ENCODE data around the gene CUL2.
"Not testable (repeated sequence)": the region's sequence is repeated elsewhere in the genome, so short reads cannot be mapped to it uniquely, and the experiment has no call there.

The CUL2 gene

DNA sequence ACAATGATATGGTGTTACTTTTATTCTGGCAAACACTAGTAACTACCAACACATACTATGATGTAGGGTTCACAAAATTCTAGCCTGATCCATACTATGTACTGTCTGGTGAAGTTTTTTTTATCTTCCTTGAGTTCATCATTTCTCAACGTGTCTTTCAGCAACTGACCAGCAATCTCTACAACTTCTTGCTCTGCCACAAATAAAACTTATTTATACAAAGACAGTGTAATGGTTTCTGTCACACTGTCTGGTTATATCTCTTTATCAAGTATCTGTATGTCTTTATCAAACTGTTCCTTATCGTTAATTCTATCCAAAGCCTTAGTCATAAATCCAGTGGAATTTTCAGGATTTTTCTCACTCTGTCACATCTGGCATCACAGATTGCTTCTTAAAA is 69.7 kb downstream of the CUL2 start:
- DNase-seq (ENCODE audit: low read depth in 3 of 3, low spot score in 1 of 3) = no peak

DNA sequence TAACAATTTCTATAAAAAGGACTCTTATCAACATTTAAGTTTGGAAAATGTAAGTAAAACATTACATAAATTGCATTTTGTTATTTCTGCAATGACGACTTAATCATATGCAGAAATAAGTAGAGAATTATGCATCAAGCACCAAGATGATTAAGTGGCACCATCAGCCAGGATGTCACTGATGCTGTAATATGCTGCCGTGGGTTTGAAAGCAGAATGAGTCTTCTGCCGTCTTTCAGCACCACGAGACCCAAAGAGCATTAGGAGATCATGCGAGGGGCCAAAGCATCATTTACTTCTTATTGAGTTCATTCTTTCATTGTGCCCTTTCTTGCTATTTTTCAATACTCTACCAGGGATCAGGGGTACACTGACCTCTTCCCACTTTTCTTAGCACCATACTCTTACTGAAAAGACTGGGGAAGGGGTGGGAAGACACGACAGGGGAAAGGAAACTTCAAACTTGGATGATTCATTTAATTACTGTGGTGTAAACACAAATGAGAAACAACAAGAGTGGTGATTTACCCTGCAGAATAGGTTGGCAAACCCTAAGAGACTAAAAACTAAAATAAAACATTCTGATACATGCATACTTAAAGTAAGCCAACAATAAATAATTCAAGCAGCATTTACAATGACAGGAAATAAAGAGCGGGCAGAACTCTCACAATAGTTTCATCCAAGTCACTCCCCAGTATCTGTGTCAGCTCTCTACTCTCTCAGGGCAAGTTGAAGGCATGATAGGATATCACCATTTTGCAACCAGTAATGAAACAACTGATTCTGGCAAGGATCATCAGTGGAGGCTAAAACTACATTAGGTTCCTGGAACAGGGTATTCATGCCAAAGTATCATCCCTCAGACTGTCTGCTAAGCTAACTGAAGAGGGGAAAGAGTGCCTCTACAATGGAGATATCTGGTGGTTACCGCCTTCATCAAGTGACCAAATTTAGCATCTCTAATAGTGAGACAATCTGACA is 70.8 kb downstream of the CUL2 start:
- no peak for DNase-seq (ENCODE audit: low read depth in 3 of 3, low spot score in 1 of 3)

DNA sequence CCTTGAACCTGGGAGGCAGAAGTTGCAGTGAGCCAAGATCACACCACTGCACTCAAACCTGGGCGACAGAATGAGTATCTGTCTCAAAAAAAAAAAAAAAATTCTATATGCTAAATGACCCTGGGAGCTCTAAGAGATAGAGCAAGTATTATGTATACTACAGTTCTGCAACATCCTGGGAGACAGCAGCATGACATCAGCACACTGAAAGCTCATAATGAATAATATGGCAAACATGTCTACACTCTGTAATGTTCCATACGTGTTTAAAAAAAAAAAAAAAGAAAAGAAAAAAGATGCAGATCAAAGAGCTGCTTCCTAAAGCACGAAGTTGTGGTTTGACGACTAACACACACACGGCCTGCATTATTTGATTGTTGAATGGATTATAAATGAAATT is 72.5 kb downstream of the CUL2 start:
- no peak for DNase-seq (ENCODE audit: low read depth in 3 of 3, low spot score in 1 of 3)

DNA sequence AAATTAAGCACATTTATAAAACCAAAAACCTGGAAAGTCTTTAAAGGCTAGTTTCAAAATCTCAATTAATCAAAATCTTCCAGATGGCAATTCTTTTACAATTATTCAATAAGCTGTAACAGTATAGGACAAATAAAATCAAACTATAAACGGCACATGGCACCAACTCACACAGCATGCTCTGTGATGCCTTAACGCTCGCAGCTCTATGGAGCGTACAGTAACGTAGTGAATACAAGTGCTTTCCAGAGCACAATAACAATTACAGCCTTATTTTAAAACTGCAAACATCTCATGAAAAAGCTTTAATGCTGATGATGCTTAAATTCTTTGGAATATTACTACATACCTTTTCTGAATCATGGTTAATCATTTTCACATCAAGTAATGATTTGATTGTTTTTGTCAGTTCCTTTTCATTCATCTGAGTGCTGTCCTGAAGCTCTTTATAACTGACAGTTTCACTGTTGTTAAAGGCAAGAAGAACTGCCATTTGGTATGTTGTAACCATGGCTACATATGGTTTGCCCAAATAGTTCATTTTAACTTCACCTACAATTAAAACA is 74.2 kb downstream of the CUL2 start:
- DNase-seq (ENCODE audit: low read depth in 3 of 3, low spot score in 1 of 3) = no peak

DNA sequence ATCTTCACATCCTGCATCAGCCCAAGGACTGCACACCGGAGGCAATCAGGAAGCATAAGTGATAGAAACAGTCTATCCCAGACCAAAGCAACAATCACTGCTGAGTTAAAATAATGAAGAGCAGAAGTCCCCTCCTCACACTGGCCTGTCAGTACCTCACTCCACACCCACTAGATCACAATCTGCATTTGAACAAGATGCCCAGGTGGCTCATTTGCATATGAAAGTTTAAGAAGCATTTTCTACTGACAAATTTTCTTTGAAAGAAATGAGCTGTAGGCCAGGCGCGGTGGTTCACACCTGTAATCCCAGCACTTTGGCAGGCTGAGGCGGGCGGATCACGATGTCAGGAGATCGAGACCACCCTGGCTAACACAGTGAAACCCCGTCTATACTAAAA is 77.4 kb downstream of the CUL2 start:
- DNase-seq (ENCODE audit: low read depth in 3 of 3, low spot score in 1 of 3) = no peak

DNA sequence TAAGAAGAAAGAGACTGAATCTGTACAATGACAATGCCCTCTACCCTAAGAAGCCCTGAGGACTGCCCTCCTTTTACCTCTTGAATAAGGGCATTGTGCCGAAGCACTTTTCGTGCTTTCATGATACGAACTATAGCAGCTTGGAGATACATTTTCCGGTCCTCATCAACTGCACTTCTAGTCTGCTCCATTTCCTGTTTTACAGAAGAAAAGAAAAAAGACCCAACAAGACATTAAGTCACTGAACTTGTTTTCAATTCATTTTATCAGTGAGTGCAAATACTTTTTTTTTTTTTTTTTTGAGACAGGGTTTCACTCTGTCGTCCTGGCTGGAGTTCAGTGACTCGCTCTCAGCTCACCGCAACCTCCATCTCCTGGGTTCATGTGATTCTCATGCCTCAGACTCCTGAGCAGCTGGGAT is 78.4 kb downstream of the CUL2 start:
- no peak for DNase-seq (ENCODE audit: low read depth in 3 of 3, low spot score in 1 of 3)

DNA sequence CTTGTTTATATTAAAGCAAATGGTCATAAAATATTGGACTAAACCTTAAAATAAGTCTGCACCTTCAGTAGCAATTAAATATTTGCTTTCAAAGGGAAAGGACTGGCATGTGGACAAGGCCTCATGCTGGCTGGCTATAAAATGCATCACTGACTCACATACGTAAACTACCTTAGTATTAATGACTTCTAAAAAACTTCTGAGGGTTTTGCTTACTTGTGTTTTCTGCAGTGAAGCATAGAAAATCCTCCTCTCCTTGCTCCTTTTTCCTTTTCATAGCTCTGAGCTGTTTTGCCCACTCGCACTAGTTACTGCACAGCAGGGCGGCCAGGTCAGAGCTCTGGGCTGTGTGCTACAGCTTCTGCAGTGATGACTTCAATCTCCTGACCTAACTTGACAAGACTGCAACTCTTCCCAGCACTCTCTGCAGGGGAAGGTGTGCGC is 82.3 kb downstream of the CUL2 start:
- no peak for DNase-seq (ENCODE audit: low read depth in 3 of 3, low spot score in 1 of 3)

DNA sequence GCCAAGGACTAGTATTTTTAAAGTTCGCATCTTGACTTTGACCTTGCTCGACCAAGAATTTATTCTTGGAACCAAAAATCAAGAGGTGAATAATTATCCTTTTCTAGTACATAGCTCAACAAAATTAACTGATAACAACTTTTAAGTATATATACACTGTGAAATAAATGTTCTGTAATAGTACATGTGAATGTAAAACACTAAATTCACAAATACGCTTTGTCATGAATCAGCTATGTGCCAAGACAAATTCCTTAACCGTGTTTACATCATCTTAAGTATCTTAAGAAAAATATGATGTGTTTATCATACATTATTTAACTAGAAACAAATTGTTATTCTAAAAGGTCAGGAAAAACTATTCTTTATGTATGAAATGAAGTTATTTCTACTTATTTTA is 83.3 kb downstream of the CUL2 start:
- no peak for DNase-seq (ENCODE audit: low read depth in 3 of 3, low spot score in 1 of 3)

DNA sequence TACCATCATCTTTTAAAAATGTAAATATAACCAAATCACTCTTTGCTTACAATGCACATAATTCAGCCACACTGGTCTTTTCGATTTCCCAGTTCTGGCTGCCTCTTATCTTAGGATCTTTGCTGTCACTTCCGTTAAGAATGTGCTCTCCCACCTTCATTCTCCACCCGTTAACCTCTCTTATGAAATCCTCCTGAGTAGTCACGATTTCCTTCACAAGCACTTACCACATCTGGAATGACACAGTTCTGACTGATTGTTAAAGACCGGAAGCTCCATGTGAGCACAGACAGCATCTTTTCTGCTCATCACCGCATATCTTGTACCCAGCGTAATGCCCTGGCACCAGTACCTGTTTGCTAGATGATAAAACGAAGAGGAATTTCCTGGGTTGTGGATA is 84.3 kb downstream of the CUL2 start:
- no peak for DNase-seq (ENCODE audit: low read depth in 3 of 3, low spot score in 1 of 3)

DNA sequence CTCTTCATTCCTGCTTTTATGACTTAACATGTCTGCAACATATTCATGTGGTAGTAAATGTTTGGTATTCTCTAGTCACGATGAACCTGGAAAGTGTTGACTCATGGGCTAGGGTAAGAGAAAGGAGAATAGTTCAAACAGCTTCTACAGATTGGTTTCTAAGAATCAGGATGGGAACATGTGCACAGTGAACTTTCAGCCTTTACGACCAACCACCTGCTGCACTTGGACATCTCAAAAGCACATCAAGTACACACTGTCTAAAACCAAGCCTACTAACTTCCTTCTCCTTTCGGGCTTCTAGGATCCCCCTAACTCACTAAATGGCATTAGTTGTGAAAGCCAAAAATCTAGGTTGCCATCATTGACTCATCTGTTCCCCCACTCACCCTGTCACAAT is 85.5 kb downstream of the CUL2 start:
- DNase-seq (ENCODE audit: low read depth in 3 of 3, low spot score in 1 of 3) = no peak

DNA sequence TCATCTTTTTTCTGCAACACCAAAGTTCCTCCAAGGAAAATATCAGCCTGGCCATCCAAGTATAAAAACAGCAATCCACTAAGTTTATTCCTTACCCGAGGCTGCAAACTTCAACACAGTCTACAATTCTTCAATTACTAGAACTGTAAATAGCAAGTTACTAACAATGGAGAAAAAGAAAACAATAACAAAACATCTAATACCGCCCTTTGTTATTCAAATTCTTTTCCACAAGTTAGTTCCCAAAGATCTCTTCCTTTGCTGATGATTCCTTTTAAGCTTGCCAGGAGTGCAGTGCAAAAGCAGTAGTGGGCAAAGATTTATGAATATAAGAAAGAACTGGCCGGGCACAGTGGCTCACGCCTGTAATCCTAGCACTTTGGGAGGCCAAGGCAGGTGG is 86.2 kb downstream of the CUL2 start:
- no peak for DNase-seq (ENCODE audit: low read depth in 3 of 3, low spot score in 1 of 3)

DNA sequence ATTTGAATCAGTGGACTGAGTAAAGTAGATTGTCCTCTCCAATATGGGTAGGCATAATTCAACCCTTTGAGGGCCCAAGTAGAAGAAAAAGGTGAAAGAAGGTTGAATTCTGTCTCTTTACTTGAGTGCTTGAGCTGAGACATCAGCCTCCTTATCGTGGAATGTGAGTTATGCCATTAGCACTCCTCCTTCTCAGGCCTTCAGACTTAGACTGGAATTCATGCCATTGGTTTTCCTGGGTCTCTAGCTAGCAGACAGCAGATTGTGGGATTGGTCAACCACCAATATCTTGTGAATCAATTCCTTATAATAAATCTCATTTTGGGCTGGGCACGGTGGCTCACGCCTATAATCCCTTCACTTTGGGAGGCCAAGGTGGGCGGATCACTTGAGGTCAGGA is 89.2 kb downstream of the CUL2 start:
- DNase-seq (ENCODE audit: low read depth in 3 of 3, low spot score in 1 of 3) = no peak

DNA sequence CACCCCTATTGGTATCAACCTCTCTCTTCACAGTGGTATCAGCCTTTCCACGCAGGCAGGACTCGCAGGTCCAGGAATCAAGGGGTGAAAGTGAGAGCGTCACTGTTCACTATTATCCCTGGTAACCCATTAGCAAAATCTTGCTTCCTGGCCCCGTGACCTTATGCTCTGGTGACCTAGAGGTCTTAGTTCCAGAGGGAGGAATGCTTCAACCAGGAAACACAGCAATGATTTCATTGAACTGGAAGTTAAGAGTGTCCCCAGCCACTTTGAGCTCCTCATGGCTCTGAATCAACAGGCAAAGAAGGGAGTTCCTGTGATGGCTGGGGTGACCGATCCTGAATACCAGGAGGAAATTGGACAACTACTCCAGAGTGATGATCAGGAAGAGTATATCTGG is 90.6 kb downstream of the CUL2 start:
- DNase-seq (ENCODE audit: low read depth in 3 of 3, low spot score in 1 of 3) = no peak

DNA sequence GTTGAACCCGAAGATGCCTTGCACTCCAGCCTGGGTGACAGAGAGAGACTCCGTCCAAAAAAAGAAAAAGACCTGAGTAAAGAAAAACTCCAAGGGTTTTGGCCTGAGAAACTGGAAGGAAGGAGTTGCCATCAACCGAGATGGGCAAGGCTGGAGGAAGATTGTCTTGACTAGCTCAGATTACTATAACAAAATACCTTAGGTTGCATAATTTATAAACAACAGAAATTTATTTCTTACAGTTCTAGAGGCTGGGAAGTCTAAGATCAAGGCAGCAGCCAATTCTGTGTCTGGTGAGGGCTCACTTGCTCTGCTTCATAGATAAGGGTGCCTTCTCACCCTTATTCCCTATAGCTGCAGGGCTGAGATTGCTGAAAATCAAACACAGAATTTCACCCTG is 91.2 kb downstream of the CUL2 start:
- DNase-seq (ENCODE audit: low read depth in 3 of 3, low spot score in 1 of 3) = no peak

DNA sequence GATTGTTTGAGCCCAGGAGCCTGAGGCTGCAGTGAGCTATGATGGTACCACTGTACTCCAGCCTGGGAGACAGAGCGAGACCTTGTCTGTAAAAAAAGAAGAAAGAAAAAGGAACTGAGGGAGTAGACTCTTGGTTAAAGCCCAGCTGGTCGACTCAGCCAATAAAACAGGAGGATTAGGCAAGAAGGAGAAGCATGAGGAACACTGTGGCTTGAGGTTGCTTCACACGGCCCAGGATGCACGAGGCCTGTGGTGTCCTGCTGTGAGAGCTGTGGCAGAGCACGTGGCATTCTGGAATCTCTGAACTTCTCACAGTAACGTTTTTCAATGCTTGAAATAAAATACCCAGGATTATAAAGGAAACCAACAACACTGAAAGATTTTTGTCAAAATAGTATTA is 93.3 kb downstream of the CUL2 start:
- DNase-seq (ENCODE audit: low read depth in 3 of 3, low spot score in 1 of 3) = no peak

DNA sequence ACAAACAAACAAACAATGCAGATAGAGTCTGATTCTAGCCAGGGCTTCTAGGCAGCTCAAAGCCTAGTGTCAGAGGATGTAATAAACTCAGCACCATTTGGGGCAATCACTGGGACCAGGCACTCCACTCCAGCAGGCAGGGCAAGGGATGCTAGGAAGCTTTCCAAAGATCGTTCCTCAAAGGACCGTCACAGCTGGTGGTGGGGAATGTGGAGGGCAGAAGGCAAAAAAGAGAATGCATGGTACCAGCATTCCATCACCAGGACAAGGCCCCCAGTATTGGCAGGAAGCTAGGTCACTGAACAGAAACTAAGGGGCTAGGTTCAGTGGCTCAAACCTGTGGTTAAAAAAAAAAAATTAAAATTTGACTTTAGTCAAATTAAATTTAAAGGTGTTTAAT is 94.2 kb downstream of the CUL2 start:
- DNase-seq (ENCODE audit: low read depth in 3 of 3, low spot score in 1 of 3) = no peak

DNA sequence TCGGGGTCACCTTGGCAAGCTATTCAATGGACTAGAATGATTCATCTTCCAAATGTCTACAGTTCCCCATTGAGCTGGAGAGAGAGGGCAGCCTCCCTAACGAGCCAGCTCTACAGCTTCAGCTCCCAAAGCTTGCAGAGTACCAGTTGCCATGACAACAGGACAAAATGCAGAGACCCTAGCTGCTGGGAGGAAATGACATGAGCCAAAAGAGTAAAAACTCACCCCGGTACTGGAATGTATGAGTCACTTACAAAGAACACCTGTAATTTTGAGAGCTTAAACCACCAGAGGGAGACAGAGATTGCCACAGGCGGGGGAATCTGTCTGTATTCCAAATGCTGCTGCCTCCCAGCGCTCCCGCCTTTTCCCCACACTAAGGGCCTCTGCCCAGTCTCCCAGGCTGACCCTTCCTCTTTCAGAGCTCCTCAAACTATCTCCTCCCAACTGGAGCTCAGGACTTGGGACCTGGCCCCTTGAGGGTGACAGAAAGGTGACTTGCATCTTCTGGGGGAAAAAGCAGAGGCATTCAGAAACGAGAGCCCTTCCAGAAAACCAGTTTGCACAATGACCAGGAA is 95.5 kb downstream of the CUL2 start:
- peak; percentile 12 to 25 (median 14) for DNase-seq (ENCODE audit: low read depth in 3 of 3, low spot score in 1 of 3)

DNA sequence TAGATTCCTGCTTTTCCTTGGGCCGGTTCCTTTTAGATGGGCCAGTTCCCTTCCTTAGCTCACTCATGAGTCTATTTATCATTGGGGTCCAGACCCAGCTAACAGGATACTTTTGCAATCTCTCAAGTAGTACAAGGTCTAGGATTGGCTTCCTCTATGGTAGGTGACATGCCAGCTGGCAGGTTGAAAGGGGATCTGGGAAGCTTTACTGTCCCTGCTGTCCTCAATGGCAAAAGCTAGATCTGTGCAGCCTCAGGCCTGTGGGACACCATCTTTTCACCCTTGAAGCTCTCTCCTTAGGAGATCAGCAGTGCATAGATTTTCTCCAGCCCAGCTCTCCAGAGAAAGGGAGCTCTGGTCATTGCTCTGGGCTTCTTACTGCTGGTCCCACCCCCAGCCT is 96.4 kb downstream of the CUL2 start:
- DNase-seq (ENCODE audit: low read depth in 3 of 3, low spot score in 1 of 3) = no peak

DNA sequence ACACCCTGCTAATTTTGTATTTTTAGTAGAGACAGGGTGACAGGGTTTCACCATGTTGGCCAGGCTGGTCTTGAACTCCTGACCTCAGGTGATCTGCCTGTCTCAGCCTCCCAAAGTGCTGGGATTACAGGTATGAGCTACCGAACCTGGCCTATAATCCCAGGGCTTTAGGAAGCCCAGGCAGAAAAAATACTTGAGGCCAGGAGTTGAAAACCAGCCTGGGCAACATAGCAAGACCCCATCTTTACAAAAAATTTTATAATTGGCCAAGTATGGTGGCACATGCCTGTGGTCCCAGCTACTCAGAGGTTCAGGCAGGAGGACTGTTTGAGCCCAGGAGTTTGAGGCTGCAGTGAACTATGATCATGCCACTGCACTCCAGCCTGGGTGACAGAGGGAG is 99.0 kb downstream of the CUL2 start:
- DNase-seq (ENCODE audit: low read depth in 3 of 3, low spot score in 1 of 3) = not testable (repeated sequence)

DNA sequence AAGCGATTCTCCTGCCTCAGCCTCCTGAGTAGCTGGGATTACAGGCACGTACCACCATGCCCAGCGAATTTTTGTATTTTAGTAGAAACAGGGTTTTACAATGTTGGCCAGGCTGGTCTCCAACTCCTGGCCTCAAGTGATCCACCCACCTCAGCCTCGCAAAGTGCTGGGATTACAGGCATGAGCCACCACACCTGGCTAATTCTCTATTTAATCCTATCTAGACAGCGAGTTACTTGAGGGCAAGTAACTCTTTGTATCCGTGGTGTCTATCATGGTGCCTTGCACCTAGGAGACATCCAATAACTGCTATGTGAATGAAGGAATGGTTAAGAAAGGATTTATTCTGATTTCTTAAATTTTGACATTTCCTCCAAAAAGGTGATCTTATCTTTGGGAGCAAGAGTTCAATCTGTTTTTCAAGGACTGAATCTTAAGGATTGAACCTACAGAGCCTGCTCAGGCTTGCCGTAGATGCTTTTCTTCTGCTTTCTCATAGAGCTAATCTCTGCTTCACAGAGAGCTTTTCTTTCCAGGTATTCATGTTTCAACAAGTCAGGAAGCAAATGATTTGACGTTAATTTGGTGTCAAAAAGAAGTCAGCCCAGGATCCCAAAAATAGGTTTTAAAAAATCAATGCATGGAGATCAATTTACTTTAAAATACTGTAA is 101.6 kb downstream of the CUL2 start:
- DNase-seq (ENCODE audit: low read depth in 3 of 3, low spot score in 1 of 3) = no peak

DNA sequence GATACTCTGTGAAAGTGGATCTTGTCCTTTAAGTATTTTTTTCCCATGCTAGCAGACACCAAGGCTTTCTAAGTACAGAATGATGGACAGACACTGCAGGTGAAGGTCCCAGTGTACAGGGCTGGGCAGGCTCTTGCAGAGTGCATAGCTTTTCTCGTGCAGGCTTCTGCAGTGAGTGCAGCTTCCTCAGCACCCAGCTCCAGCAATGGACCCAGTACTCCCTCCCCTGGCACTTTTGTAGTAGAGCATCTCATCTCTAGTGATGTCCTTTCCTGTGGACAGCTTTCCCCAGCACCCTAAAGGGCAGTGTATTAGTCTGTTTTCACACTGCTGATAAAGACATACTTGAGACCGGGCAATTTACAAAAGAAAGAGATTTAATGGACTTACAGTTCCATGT is 104.3 kb downstream of the CUL2 start:
- DNase-seq (ENCODE audit: low read depth in 3 of 3, low spot score in 1 of 3) = no peak

DNA sequence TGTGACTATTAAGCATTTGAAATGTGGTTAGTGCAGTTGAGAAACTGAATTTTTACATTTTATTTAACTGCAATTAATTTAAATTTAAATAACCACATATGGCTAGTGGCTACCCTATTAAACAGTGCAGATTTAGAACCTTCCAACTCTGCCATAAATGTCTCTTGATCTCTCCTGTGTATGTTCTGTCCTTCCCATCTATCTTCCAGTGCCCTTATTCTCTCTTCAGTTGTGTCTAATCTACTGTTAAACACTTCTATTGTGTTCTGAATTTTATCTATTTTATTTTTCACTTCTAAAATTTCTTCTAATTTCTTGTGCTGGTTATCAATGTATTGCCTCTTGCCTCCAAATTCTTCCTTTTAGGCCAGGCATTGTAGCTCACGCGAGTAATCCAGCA is 105.0 kb downstream of the CUL2 start:
- DNase-seq (ENCODE audit: low read depth in 3 of 3, low spot score in 1 of 3) = no peak

All from stimulated activated CD4-positive, alpha-beta T cell treated with anti-CD3 and anti-CD28 coated beads, TNF-alpha, amount 100 ng/mL, for 1 hour (primary cell).